Activated T-helper 2 cell treated with anti-CD3 and anti-CD28 coated beads, Interferon-gamma antibody, Interleukin-2, Interleukin-4, amounts not matched to agents 10 μg/mL and 5 μg/mL and 100 μg/mL, durations not matched to agents 14 hours and 24 hours and 36 hours (primary cell): Measurements from ENCODE around the gene PRAMEF5. TPM values are rescaled to one million over a fixed set of nuclear protein-coding genes. Genes with fewer than 3 reads are reported as not detected.
"Not testable (repeated sequence)": the region's sequence is repeated elsewhere in the genome, so short reads cannot be mapped to it uniquely, and the experiment has no call there.

ENCODE experiments used
- DNase-seq: peaks from one replicate; pipeline ENCODE4 v3.0.0; 2021; ENCODE audit warnings: low spot score
- H3K27ac Mint-ChIP-seq: one replicate; pipeline ENCODE4 v1.8.0; 2021; ENCODE audit warnings: mixed read lengths
- H3K27me3 Mint-ChIP-seq: one replicate; pipeline ENCODE4 v1.8.0; 2021; ENCODE audit warnings: low read depth, mixed read lengths
- H3K36me3 Mint-ChIP-seq: one replicate; pipeline ENCODE4 v1.8.0; 2021; ENCODE audit warnings: low read depth, mixed read lengths
- H3K4me1 Mint-ChIP-seq: one replicate; pipeline ENCODE4 v1.8.0; 2021; ENCODE audit warnings: low read depth, mixed read lengths
- H3K4me3 Mint-ChIP-seq: one replicate; pipeline ENCODE4 v1.8.0; 2021; ENCODE audit warnings: low read depth, mild to moderate bottlenecking, moderate library complexity, mixed read lengths
- H3K9me3 Mint-ChIP-seq: one replicate; pipeline ENCODE4 v1.8.0; 2021; ENCODE audit warnings: mixed read lengths
- intact Hi-C: fragments of 100-400 bp; cut with micrococcal nuclease; formaldehyde crosslinking; loops from one replicate; pipeline ENCODE4 v1.15.1; 2023
- total RNA-seq: library from RNA; stranded (reverse); gene quantifications from 2 replicates; pipeline ENCODE4 v1.2.3, GENCODE V29; 2022

The PRAMEF5 gene
- total RNA-seq, 1 donor from 2014 or later, result not detected

DNA sequence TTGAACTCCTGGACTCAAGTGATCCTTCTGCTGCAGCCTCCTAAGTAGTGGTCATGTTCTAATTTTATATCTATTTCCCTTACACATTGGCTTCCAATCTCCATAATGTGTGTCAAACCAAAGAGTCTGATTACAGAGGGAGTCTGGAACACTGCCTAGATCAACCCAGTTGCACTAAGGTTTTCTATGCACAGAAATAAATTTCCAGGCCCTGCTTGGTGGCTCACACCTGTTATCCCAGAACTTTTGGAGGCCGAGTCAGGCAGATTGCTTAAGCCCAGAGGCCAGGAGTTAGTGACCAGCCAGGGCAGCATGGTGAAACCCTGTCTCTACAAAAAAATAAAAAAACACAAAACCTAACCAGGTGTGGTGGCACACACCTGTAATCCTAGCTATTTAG, 19.9 kb upstream of the PRAMEF5 start:
- H3K4me3 Mint-ChIP-seq, DNase-seq, H3K27me3 Mint-ChIP-seq, H3K4me1 Mint-ChIP-seq, H3K9me3 Mint-ChIP-seq, intact Hi-C loops, H3K36me3 Mint-ChIP-seq, H3K27ac Mint-ChIP-seq: not testable (repeated sequence)

DNA sequence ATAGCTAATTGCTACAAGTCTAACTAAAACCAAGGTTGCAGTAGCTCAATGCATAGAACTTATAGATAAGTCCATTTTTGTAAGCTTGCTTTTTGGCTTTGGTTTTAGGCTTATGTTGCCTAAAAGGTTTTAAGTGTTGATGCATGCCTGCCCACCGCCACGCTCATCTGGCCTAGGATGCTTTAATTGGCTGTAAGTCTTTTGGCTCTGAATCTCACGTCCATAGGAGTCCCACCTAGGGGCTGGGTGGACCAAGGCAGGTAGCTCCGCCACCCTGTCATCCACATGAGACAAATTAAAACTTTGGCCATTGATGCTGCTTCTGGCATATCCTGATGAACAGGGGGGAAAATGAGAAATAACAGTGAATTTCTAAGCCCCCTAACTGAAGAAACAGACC, 16.4 kb upstream of the PRAMEF5 start:
- intact Hi-C loops, H3K4me3 Mint-ChIP-seq, H3K27ac Mint-ChIP-seq, H3K36me3 Mint-ChIP-seq, DNase-seq, H3K4me1 Mint-ChIP-seq, H3K9me3 Mint-ChIP-seq, H3K27me3 Mint-ChIP-seq: not testable (repeated sequence)

- H3K4me1 Mint-ChIP-seq, H3K36me3 Mint-ChIP-seq, H3K4me3 Mint-ChIP-seq, H3K9me3 Mint-ChIP-seq, DNase-seq, intact Hi-C loops, H3K27ac Mint-ChIP-seq, H3K27me3 Mint-ChIP-seq: not testable (repeated sequence)
Observed at GRCh38 chr1:13239633-13240032, 14.4 kb upstream of the PRAMEF5 start.

DNA sequence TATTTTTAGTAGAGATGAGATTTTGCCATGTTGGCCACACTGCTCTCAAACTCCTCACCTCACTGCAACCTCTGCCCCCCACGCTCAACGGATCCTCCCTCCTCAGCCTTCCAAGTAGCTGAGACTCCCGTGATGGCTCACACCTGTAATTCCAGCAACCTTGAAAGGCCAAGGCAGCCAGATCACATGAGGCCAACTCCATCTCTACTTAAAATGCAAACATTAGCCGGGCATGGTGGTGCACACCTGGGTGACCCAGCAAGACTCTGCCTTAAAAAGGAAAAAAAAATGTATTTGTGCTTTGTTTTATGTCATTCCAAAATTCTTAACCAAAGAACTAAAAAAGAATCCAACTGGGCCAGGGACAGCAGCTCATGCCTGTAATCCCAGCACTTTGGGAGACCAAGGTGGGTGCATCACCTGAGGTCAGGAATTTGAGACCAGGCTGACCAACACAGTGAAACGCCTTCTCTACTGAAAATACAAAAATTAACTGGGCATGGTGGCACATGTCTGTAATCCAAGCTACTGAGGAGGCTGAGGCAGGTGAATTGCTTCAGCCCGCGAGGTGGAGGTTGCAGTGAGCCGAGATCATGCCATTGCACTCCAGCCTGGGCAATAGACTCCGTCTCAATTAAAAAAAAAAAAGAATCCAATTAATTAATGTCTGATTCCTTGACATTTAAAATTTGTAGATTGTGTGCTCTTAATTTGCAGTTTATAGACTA, 10.3 kb upstream of the PRAMEF5 start:
- DNase-seq, intact Hi-C loops, H3K27me3 Mint-ChIP-seq, H3K27ac Mint-ChIP-seq, H3K4me1 Mint-ChIP-seq, H3K36me3 Mint-ChIP-seq, H3K4me3 Mint-ChIP-seq, H3K9me3 Mint-ChIP-seq: not testable (repeated sequence)

- H3K27me3 Mint-ChIP-seq, intact Hi-C loops, H3K36me3 Mint-ChIP-seq, H3K4me1 Mint-ChIP-seq, H3K4me3 Mint-ChIP-seq, H3K9me3 Mint-ChIP-seq, H3K27ac Mint-ChIP-seq, DNase-seq: not testable (repeated sequence)
Observed at GRCh38 chr1:13245841-13246553, 8.0 kb upstream of the PRAMEF5 start.

GRCh38 chr1:13246554-13246871, 7.5 kb upstream of the PRAMEF5 start:
- H3K36me3 Mint-ChIP-seq, DNase-seq, H3K4me1 Mint-ChIP-seq, H3K9me3 Mint-ChIP-seq, H3K4me3 Mint-ChIP-seq, H3K27ac Mint-ChIP-seq, H3K27me3 Mint-ChIP-seq, intact Hi-C loops: not testable (repeated sequence)

DNA sequence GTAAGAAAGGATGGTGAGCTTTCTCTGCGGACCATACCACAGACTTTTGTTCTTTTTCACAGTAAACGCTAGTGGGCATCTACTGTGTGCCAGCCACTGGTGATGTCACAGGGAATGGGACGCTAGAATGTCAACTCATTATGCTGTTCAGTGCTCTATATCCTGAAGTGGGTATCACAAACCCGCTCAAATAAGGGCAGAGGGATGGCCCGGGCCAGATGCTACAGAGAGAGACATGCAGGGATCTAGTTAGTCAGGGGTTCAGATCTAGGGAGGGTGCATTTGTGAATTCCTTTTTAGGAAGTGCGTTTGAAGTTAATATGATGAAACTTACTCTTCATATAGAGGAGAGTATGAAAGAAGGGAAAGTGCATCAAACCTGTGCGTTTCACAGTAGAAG, 6.9 kb upstream of the PRAMEF5 start:
- H3K27ac Mint-ChIP-seq, intact Hi-C loops, H3K36me3 Mint-ChIP-seq, H3K9me3 Mint-ChIP-seq, H3K4me1 Mint-ChIP-seq, H3K27me3 Mint-ChIP-seq, H3K4me3 Mint-ChIP-seq, DNase-seq: not testable (repeated sequence)

DNA sequence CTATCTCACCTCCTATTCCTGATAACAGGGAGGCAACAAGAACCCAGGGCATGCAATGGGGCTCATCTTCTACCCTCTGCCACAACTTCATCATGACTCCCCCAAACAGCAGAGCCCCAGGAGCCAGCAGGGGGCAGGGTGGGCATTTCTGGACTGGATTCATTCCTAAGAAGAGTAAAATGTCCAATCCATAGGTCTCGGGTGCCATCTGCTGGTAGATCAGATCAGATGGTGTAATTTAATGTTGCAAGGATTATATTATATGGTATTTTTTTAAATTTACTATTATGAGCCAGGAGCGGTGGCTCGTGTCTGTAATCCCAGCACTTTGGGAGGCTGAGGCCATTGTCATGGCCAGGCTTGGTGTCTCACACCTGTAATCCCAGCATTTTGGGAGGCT, 11.1 kb downstream of the PRAMEF5 start:
- not testable (repeated sequence) for DNase-seq, H3K4me3 Mint-ChIP-seq

DNA sequence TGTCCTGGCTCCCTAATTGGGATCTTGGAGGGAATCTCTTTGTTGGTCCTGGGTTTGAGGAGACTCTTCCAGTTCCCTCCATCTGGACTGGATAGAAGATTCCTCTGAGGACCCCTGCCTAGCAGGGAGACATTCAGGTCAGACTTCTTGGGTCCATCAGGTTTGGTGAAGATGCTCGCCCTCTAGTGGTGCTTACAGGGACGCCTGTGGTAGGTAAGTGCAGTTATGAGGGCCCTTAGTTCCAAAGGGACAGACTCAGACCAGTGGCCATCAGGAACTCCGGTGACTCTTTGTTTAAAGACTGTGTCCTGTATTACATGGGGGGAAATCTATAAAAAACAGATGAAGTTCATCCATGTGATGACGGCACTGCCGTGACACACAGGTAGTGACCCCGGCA, 23.0 kb downstream of the PRAMEF5 start:
- intact Hi-C loops, DNase-seq, H3K36me3 Mint-ChIP-seq, H3K4me1 Mint-ChIP-seq, H3K4me3 Mint-ChIP-seq, H3K9me3 Mint-ChIP-seq, H3K27me3 Mint-ChIP-seq, H3K27ac Mint-ChIP-seq: not testable (repeated sequence)

More for the DNA sequence above, 11.1 kb downstream of the PRAMEF5 start:
- H3K9me3 Mint-ChIP-seq, intact Hi-C loops, H3K36me3 Mint-ChIP-seq, H3K27me3 Mint-ChIP-seq, H3K27ac Mint-ChIP-seq, H3K4me1 Mint-ChIP-seq: not testable (repeated sequence)

DNA sequence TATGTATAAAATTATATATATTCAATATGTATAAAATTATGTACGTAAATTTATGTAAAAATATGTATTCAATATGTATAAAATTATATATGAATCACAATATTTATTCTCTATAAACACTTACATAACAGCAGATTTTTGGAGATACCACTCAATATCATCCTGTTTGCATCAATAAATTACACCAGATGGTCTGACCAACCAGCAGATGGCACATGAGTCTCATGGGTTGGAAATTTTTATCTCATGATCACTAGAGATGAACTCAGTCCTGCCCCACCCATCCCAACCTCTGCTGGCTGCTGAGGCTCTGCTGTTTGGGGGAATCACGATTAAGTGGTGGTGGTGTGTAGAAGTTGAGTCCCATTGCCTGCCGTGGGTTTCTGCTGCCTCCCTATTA, 25.6 kb downstream of the PRAMEF5 start:
- H3K9me3 Mint-ChIP-seq, H3K4me1 Mint-ChIP-seq, H3K4me3 Mint-ChIP-seq, H3K27me3 Mint-ChIP-seq, intact Hi-C loops, H3K27ac Mint-ChIP-seq, DNase-seq, H3K36me3 Mint-ChIP-seq: not testable (repeated sequence)

DNA sequence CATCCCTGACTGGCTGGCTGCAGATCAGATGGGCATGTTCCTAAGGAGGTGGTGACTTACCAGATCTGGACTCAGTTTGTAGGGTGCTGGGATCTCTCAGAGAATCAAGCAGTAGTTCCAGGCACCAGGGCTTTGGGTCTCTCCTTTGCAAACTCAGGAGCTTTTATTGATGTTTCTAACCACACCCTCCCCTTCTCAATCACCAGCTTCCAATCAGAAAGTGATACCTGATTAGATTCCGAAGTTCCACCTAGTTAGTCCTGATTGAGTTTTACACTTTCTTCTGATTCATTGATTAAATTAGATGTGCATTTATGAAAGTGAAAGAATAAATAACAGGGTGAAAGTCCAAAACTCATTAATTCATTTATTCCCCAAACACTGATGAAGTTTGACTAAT, 31.0 kb downstream of the PRAMEF5 start, which contains the start of gene PRAMEF8:
Gene PRAMEF8 (minus strand): TSS at position 101 of the 400 bp plus-strand sequence. CDS start 1,046 bp downstream, outside the sequence.
- H3K4me3 Mint-ChIP-seq, H3K27me3 Mint-ChIP-seq, intact Hi-C loops, H3K27ac Mint-ChIP-seq, DNase-seq, H3K36me3 Mint-ChIP-seq, H3K4me1 Mint-ChIP-seq, H3K9me3 Mint-ChIP-seq: not testable (repeated sequence)

DNA sequence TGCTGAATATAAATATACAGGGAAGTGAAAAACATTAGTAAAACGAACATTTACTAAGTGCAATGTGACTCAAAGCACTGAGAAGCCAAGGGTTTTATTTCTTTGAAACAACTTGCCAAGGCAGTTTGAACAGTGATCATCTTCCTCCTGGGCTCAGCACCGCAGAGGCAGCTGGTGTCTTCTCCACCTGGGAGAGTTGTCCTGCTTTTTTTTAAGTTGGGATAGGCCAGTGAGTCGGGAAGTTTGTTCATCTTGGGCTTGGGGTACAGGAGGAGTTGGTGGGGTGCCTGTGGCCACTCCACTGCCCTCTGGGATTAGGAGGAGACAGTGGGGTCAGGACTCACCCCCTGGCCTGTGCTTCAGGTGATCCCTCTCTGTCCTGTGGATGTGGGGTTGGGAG, 35.0 kb downstream of the PRAMEF5 start:
- DNase-seq, H3K9me3 Mint-ChIP-seq, H3K4me3 Mint-ChIP-seq, H3K4me1 Mint-ChIP-seq, H3K36me3 Mint-ChIP-seq, H3K27me3 Mint-ChIP-seq, intact Hi-C loops, H3K27ac Mint-ChIP-seq: not testable (repeated sequence)

- H3K36me3 Mint-ChIP-seq, H3K27ac Mint-ChIP-seq, intact Hi-C loops, H3K4me3 Mint-ChIP-seq, H3K9me3 Mint-ChIP-seq, DNase-seq, H3K4me1 Mint-ChIP-seq, H3K27me3 Mint-ChIP-seq: not testable (repeated sequence)
Observed at GRCh38 chr1:13297216-13297931, 43.4 kb downstream of the PRAMEF5 start.
